IMR-90 (cell line): ENCODE measurements around the gene NRP2. TPM values are rescaled to one million over a fixed set of nuclear protein-coding genes. Genes with fewer than 3 reads are reported as not detected.

Experiments used
- ATAC-seq: fragments of 200-7000 bp; cut with Tn5 transposase; 2 replicates; pipeline ENCODE4 v1.9.1; 2020; ENCODE audit warnings: low read depth, mild to moderate bottlenecking, moderate library complexity
- BruUV-seq: library from RNA; stranded (reverse); fragments of 400-500 nt; replicated peaks from 2 replicates; lab custom pipeline; 2021; lab: Mats Ljungman, UMichigan
- CTCF ChIA-PET: fragments of 300-600 bp; formaldehyde crosslinking; extraction: SDS; loops from one replicate; lab custom pipeline; 2021; ENCODE audit warnings: antibody characterized with exemption; lab: Yijun Ruan, JAX
- POLR2A ChIA-PET: fragments of 300-600 bp; sonication (Branson Sonifier 250); formaldehyde crosslinking; loops from one replicate; lab custom pipeline; 2022; ENCODE audit warnings: antibody characterized with exemption; ENCODE audit not compliant: unreplicated experiment; lab: Charles Lee
- DNase-seq: peaks from one replicate; pipeline ENCODE4 v3.0.0; 2013
- H2AFZ ChIP-seq: replicated peaks from 2 replicates; pipeline ENCODE3; 2013; ENCODE audit warnings: low read length, mild to moderate bottlenecking; ENCODE audit not compliant: poor library complexity
- H2AK5ac ChIP-seq: 2 replicates; pipeline ENCODE4 v1.6.1; 2013; ENCODE audit warnings: low read depth, low read length, inconsistent platforms
- H2AK9ac ChIP-seq: replicated peaks from 2 replicates; pipeline ENCODE3; 2013; ENCODE audit warnings: mild to moderate bottlenecking, low read depth, low read length, moderate library complexity; ENCODE audit not compliant: poor library complexity
- H2BK120ac ChIP-seq: 2 replicates; pipeline ENCODE4 v1.6.1; 2013; ENCODE audit warnings: low read depth, low read length, inconsistent platforms
- H2BK15ac ChIP-seq: 3 replicates; pipeline ENCODE4 v1.6.1; 2013; ENCODE audit warnings: low read depth, low read length, inconsistent platforms
- H2BK20ac ChIP-seq: 2 replicates; pipeline ENCODE4 v1.6.1; 2013; ENCODE audit warnings: low read depth, mild to moderate bottlenecking, inconsistent platforms, low read length, moderate library complexity
- H2BK5ac ChIP-seq: 2 replicates; pipeline ENCODE4 v1.6.1; 2013; ENCODE audit warnings: mild to moderate bottlenecking, low read depth, low read length, inconsistent platforms; ENCODE audit not compliant: poor library complexity, severe bottlenecking
- H3K14ac ChIP-seq: replicated peaks from 2 replicates; pipeline ENCODE4 v1.6.1; 2013; ENCODE audit warnings: low read depth, low read length, inconsistent platforms
- H3K18ac ChIP-seq: 2 replicates; pipeline ENCODE4 v1.6.1; 2013; ENCODE audit warnings: low read depth, low read length, control low read depth
- H3K23ac ChIP-seq: 2 replicates; pipeline ENCODE4 v1.6.1; 2013; ENCODE audit warnings: low read depth, low read length, inconsistent platforms
- H3K27ac ChIP-seq: 2 replicates; pipeline ENCODE4 v1.5.1; 2013; ENCODE audit warnings: mild to moderate bottlenecking, control low read depth, low read length; ENCODE audit not compliant: insufficient read depth
- H3K27me3 ChIP-seq: 2 replicates; pipeline ENCODE4 v1.6.1; 2013; ENCODE audit warnings: low read length; ENCODE audit not compliant: control insufficient read depth, insufficient read depth
- H3K36me3 ChIP-seq: 2 replicates; pipeline ENCODE4 v1.6.1; 2013; ENCODE audit warnings: low read length, mixed read lengths; ENCODE audit not compliant: control insufficient read depth, insufficient read depth
- H3K4ac ChIP-seq: 2 replicates; pipeline ENCODE4 v1.6.1; 2013; ENCODE audit warnings: low read depth, low read length, inconsistent platforms
- H3K4me1 ChIP-seq: 2 replicates; pipeline ENCODE4 v1.6.1; 2013; ENCODE audit warnings: low read length, mixed read lengths; ENCODE audit not compliant: control insufficient read depth, insufficient read depth
- H3K4me2 ChIP-seq: 2 replicates; pipeline ENCODE4 v1.6.1; 2013; ENCODE audit warnings: low read depth, mild to moderate bottlenecking, control low read depth, low read length, moderate library complexity
- H3K4me3 ChIP-seq: 2 replicates; pipeline ENCODE4 v1.5.1; 2013; ENCODE audit warnings: low read depth, mild to moderate bottlenecking, control low read depth, low read length, moderate library complexity; ENCODE audit not compliant: insufficient read depth
- H3K56ac ChIP-seq: 2 replicates; pipeline ENCODE4 v1.6.1; 2013; ENCODE audit warnings: low read length, inconsistent platforms; ENCODE audit not compliant: insufficient read depth; ENCODE audit errors: extremely low read depth
- H3K79me1 ChIP-seq, 2 experiments: 2 replicates each; pipeline ENCODE4 v1.6.1; 2013; ENCODE audit warnings: low read length in 2 of 2, inconsistent platforms in 1 of 2, low read depth in 1 of 2
- H3K9ac ChIP-seq: 2 replicates; pipeline ENCODE4 v1.6.1; 2013; ENCODE audit warnings: low read depth, low read length, control low read depth
- H3K9me1 ChIP-seq: 2 replicates; pipeline ENCODE4 v1.6.1; 2013; ENCODE audit warnings: low read length, inconsistent platforms; ENCODE audit not compliant: insufficient read depth
- H3K9me3 ChIP-seq: 2 replicates; pipeline ENCODE4 v1.6.1; 2013; ENCODE audit warnings: low read length; ENCODE audit not compliant: control insufficient read depth, insufficient read depth
- H4K20me1 ChIP-seq: 2 replicates; pipeline ENCODE4 v1.6.1; 2013; ENCODE audit warnings: low read length, inconsistent platforms; ENCODE audit not compliant: insufficient read depth
- H4K5ac ChIP-seq: 2 replicates; pipeline ENCODE4 v1.6.1; 2013; ENCODE audit warnings: mild to moderate bottlenecking, low read depth, low read length, control low read depth
- H4K8ac ChIP-seq, 2 experiments: 2 replicates each; pipeline ENCODE4 v1.6.1; 2013; ENCODE audit warnings: low read depth in 2 of 2, low read length in 2 of 2, control low read depth in 1 of 2, inconsistent platforms in 1 of 2
- H4K91ac ChIP-seq: 2 replicates; pipeline ENCODE4 v1.6.1; 2013; ENCODE audit warnings: low read depth, low read length, inconsistent platforms; ENCODE audit not compliant: insufficient read depth
- CEBPB ChIP-seq: IDR thresholded peaks from 2 replicates; pipeline ENCODE4 v1.6.1; 2012; ENCODE audit warnings: low read depth, low read length, improper control_type of control experiment
- CTCF ChIP-seq: conservative IDR thresholded peaks from 2 replicates; pipeline ENCODE4 v1.5.1; 2012; ENCODE audit warnings: mild to moderate bottlenecking, low read depth, low read length, improper control_type of control experiment
- ELK1 ChIP-seq: fragments of 150-350 bp; IDR thresholded peaks from 2 replicates; pipeline ENCODE4 v1.6.1; 2016; ENCODE audit warnings: low read depth, mild to moderate bottlenecking, low read length, moderate library complexity, borderline replicate concordance
- FOS ChIP-seq: fragments of 150-350 bp; IDR thresholded peaks from 2 replicates; pipeline ENCODE4 v1.6.1; 2016; ENCODE audit warnings: low read depth, low read length
- MAFK ChIP-seq: IDR thresholded peaks from 2 replicates; pipeline ENCODE4 v1.6.1; 2012; ENCODE audit warnings: low read depth, low read length, improper control_type of control experiment
- MXI1 ChIP-seq: IDR thresholded peaks from 2 replicates; pipeline ENCODE4 v1.6.1; 2012; ENCODE audit warnings: low read depth, mild to moderate bottlenecking, low read length, moderate library complexity, borderline replicate concordance
- POLR2A ChIP-seq: IDR thresholded peaks from 2 replicates; pipeline ENCODE4 v1.6.1; 2012; ENCODE audit warnings: mild to moderate bottlenecking, low read depth, low read length
- RAD21 ChIP-seq: IDR thresholded peaks from 2 replicates; pipeline ENCODE4 v1.6.1; 2012; ENCODE audit warnings: low read length, improper control_type of control experiment
- RCOR1 ChIP-seq: IDR thresholded peaks from 2 replicates; pipeline ENCODE4 v1.6.1; 2012; ENCODE audit warnings: mild to moderate bottlenecking, low read length, improper control_type of control experiment; ENCODE audit not compliant: insufficient replicate concordance
- RFX5 ChIP-seq: IDR thresholded peaks from 2 replicates; pipeline ENCODE4 v1.8.0; 2012; ENCODE audit warnings: low read depth, mild to moderate bottlenecking, low read length, moderate library complexity
- SMC3 ChIP-seq: fragments of 150-350 bp; IDR thresholded peaks from 2 replicates; pipeline ENCODE4 v1.6.1; 2016; ENCODE audit warnings: low read depth, mild to moderate bottlenecking, antibody characterized with exemption, low read length, moderate library complexity
- USF2 ChIP-seq: fragments of 150-350 bp; IDR thresholded peaks from 2 replicates; pipeline ENCODE4 v1.6.1; 2017; ENCODE audit warnings: mild to moderate bottlenecking, antibody characterized with exemption, low read length, low read depth
- WGBS, 2 experiments: methylation state at CpG; one replicate each; pipeline versions ENCODE4 v1.1.5 to v1.1.7; 2013; ENCODE audit warnings: missing lambda C conversion rate in 2 of 2; ENCODE audit not compliant: insufficient read length in 1 of 2; ENCODE audit errors: extremely low coverage in 2 of 2; 5-methylcytosine and 5-hydroxymethylcytosine counted together
- dilution Hi-C: fragments of 300-500 bp; cut with HindIII; formaldehyde crosslinking; loops from one replicate; pipeline ENCODE4 v1.14.3; 2018; ENCODE audit warnings: low sequenced_read_pairs; ENCODE audit not compliant: unreplicated experiment
- in situ Hi-C: fragments of 300-500 bp; cut with MboI; formaldehyde crosslinking; loops from 3 replicates; pipeline ENCODE4 v1.14.3; 2019; ENCODE audit warnings: low sequenced_read_pairs, inconsistent platforms, mixed read lengths
- intact Hi-C: fragments of 100-400 bp; cut with micrococcal nuclease; formaldehyde crosslinking; loops from 2 replicates; pipeline ENCODE4 v1.10.0; 2022
- polyA plus RNA-seq, 3 experiments: library from polyadenylated mRNA; depleted of rRNA; stranded (reverse); fragments of >200 nt; gene quantifications; 2 replicates each; pipeline ENCODE4 v1.2.3, GENCODE V29; 2012; ENCODE audit warnings: low replicate concordance in 1 of 3
- total RNA-seq: library from RNA; depleted of rRNA; stranded (reverse); fragments of >200 nt; gene quantifications from 2 replicates; pipeline ENCODE4 v1.2.3, GENCODE V29; 2012

The NRP2 gene
- total and polyA plus RNA-seq, 2 of the 4 experiments (the other 2 are of a cell fraction) = 46.4 to 51.3 TPM

DNA sequence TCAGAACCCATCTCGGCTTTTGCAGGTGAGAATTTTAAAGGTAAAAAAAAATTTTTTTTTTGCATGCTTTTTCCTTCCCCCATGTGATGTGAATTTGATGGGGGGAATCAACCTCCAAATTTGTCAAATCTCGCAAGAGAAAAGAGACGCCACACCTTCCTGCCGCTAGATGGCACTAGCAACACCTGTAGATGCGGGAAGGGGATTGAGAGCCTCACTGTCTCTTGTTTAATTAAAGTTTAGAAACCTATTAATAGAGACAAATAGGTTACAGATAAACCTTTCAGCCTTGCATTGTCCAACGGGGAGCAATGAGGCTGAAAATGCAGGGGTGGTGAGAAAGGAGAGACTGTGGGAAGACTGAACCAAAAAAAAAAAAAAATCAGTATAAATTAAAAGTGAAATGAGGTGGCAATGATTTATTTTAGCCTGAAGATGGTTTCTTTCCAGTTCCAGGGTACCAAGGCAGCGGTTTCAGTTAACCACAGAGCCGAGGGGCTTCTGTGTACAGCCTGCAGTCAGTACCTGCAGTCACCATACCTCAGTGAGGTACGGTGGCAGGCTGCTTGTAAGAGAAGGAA, 84.6 kb downstream of the NRP2 start:
- Histone ChIP-seq H2AK9ac (no peak overlapping the region), H2BK5ac (no peak overlapping the region), H3K18ac (peak overlapping the region; percentile 35; the same call in 1 of the 2 replicates), H2BK15ac (no peak overlapping the region), H2BK20ac (0 out of 2 replicates have a peak overlapping the region, but pooled peaks have one; percentile 35), H3K9me3 (no peaks in the 10 kb centered on the region), H3K4me1 (peaks cover 33% of the 10 kb centered on the region), H3K27me3 (no peaks in the 10 kb centered on the region), H3K9ac (no peak overlapping the region), H3K36me3 (peaks cover 48% of the 10 kb centered on the region), H3K14ac (no peak overlapping the region; the same call in 1 of the 2 replicates), H3K56ac (no peak overlapping the region), H3K23ac (no peak overlapping the region), H3K27ac (no peak overlapping the region), H4K91ac (peak overlapping the region; percentile 31; the same call in 1 of the 2 replicates), H3K9me1 (peaks cover 34% of the 10 kb centered on the region), H3K4me2 (no peak overlapping the region), H3K4me3 (no peak overlapping the region), H4K5ac (peak overlapping the region; percentile 31; the same call in 1 of the 2 replicates), H4K8ac (0 out of 4 replicates have a peak overlapping the region, but pooled peaks of 1 of the 2 experiments have one; percentile 19), H2AFZ (no peak overlapping the region), H2BK120ac (peak overlapping the region; percentile 30; the same call in 1 of the 2 replicates), H3K79me1 (no peaks in the 10 kb centered on the region), H4K20me1 (0 out of 2 replicates have a peak, but pooled peaks cover 5% of the 10 kb centered on the region), H2AK5ac (peak overlapping the region; percentile 20; the same call in 1 of the 2 replicates), H3K4ac (peak overlapping the region; percentile 27; the same call in 1 of the 2 replicates)
- dilution Hi-C loops = no loop called here
- 80% methylated on average over 1 of the region's 9 CpGs; no CpG with 5 or more reads in 1 of the 2 experiments for WGBS, 2 experiments
- DNase-seq (peak; percentile 72), ATAC-seq (no peak)
- intact Hi-C loops = loop anchor here (1.0 to 10.0 kb wide), 4 partner anchors 82 to 1502 kb away; no protein-coding TSS in a partner anchor
- TF ChIP-seq FOS (no peak), SMC3 (peak; percentile 75), USF2 (no peak), RCOR1 (no peak), RFX5 (no peak), CTCF (peak; percentile 85), MAFK (no peak), CEBPB (no peak), POLR2A (no peak), ELK1 (no peak), MXI1 (no peak), RAD21 (peak; percentile 78)
- BruUV-seq = no TSS peak
- ChIA-PET POLR2A (no interaction called here), CTCF (interaction anchor here (0.9 to 1.2 kb wide), 3 partner anchors 9 to 48 kb away, joined by 3 to 4 read pairs (median 4); no protein-coding TSS in a partner anchor)
- in situ Hi-C loops = no loop called here
